Tibial nerve (tissue), 4 donors: ENCODE data around the gene ZNF586.
A peak's percentile ranks its signal among the peaks of the same experiment; 100 is the strongest.

ENCODE experiments used
- EP300 ChIP-seq, 2 donors: sonication (generic); formaldehyde crosslinking; IDR thresholded peaks; one replicate each; pipeline ENCODE4 v1.6.1; 2017; ENCODE audit warnings: antibody characterized with exemption in 2 of 2, mild to moderate bottlenecking in 1 of 2
- TF ChIP-seq, protein P1 (sequence below), 5 experiments: fragments of 200-600 bp in 3 of 5; fragments of 450-650 bp in 2 of 5; sonication (generic) in 3 of 5; IDR thresholded peaks; one replicate each; pipeline ENCODE4 v1.5.1; 2016 to 2019; ENCODE audit warnings: antibody characterized with exemption in 5 of 5, mild to moderate bottlenecking in 3 of 5, moderate library complexity in 2 of 5

DNA sequence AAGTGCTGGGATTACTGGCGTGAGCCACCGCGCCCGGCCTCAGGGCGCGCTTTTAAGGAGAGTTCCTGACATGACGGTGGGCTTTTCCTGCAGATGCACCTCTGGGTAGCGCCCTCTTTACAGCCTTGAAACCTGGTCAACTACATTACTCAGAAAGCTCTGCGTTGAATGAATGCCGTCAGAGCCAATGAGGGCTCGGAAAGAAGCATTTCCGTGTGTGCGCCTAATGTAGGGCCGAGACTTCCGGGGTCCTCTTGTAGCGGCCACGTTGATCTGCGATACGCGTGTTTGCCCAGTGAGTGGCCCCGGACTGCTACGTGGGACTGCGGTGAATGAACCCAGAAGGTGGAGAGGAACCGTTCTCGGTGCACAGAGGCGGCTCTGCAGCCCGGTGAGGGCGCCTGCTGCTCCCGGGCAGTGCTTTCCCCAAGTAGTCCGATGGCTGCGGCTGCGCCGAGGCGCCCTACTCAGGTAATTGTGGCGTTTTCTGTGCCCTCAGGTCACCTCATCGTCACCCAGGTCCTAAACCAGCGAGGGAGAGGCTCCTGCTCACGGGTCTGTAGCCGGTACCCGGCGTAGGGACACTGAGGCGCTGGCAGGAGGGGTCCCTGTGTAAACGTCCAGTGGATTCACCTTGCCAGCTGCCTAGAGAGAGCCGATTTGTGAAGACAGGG, 50.1 kb downstream of the ZNF586 start:
- TF ChIP-seq, protein P1, sequence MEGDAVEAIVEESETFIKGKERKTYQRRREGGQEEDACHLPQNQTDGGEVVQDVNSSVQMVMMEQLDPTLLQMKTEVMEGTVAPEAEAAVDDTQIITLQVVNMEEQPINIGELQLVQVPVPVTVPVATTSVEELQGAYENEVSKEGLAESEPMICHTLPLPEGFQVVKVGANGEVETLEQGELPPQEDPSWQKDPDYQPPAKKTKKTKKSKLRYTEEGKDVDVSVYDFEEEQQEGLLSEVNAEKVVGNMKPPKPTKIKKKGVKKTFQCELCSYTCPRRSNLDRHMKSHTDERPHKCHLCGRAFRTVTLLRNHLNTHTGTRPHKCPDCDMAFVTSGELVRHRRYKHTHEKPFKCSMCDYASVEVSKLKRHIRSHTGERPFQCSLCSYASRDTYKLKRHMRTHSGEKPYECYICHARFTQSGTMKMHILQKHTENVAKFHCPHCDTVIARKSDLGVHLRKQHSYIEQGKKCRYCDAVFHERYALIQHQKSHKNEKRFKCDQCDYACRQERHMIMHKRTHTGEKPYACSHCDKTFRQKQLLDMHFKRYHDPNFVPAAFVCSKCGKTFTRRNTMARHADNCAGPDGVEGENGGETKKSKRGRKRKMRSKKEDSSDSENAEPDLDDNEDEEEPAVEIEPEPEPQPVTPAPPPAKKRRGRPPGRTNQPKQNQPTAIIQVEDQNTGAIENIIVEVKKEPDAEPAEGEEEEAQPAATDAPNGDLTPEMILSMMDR (IDR thresholded peaks at IDR 0.05), result no peak
- peak; percentile 47 to 61 for TF ChIP-seq EP300 (IDR thresholded peaks at IDR 0.05)
